DMS 273 (cell line): ENCODE measurements around the gene ATP6V0D1.
"Not testable (repeated sequence)": the region's sequence is repeated elsewhere in the genome, so short reads cannot be mapped to it uniquely, and the experiment has no call there.

ENCODE experiments used
- DNase-seq: peaks from one replicate; lab custom pipeline; 2025; ENCODE audit not compliant: unreplicated experiment; lab: John Stamatoyannopoulos, UW

ATP6V0D1 gene

GRCh38 chr16:67429799-67430503 lies 51.0 kb downstream of the ATP6V0D1 start:
- peak; percentile 35 for DNase-seq

- no peak for DNase-seq
Observed at GRCh38 chr16:67429053-67429798, 51.7 kb downstream of the ATP6V0D1 start.

- peak; percentile 92 for DNase-seq
Observed at GRCh38 chr16:67428146-67428731, 52.7 kb downstream of the ATP6V0D1 start.

GRCh38 chr16:67426950-67427349 lies 54.0 kb downstream of the ATP6V0D1 start:
- no peak for DNase-seq

- no peak for DNase-seq
Observed at GRCh38 chr16:67426022-67426421, 54.9 kb downstream of the ATP6V0D1 start.

GRCh38 chr16:67425580-67425979 lies 55.4 kb downstream of the ATP6V0D1 start:
- DNase-seq: no peak

GRCh38 chr16:67425061-67425460 lies 55.9 kb downstream of the ATP6V0D1 start:
- no peak for DNase-seq

- no peak for DNase-seq
Observed at GRCh38 chr16:67424261-67424615, 56.7 kb downstream of the ATP6V0D1 start.

- DNase-seq: peak; percentile 35
Observed at GRCh38 chr16:67423611-67424260, 57.2 kb downstream of the ATP6V0D1 start.

- no peak for DNase-seq
Observed at GRCh38 chr16:67423015-67423414, 57.9 kb downstream of the ATP6V0D1 start.

GRCh38 chr16:67421030-67421429 lies 59.9 kb downstream of the ATP6V0D1 start:
- DNase-seq: no peak

GRCh38 chr16:67419931-67420330 lies 61.0 kb downstream of the ATP6V0D1 start:
- peak; percentile 32 for DNase-seq

- no peak for DNase-seq
Observed at GRCh38 chr16:67419502-67419901, 61.5 kb downstream of the ATP6V0D1 start.

GRCh38 chr16:67417333-67418061 lies 63.5 kb downstream of the ATP6V0D1 start:
- DNase-seq: no peak

GRCh38 chr16:67415872-67416793 lies 64.8 kb downstream of the ATP6V0D1 start, which contains the start of gene ZDHHC1:
Gene ZDHHC1 (minus strand): TSS chr16:67416477. CDS start chr16:67407775, 8,702 bp downstream.
- DNase-seq: peak; percentile 87

- not testable (repeated sequence) for DNase-seq
Observed at GRCh38 chr16:67415421-67415820, 65.5 kb downstream of the ATP6V0D1 start.

GRCh38 chr16:67413978-67414911 lies 66.7 kb downstream of the ATP6V0D1 start:
- DNase-seq: no peak

GRCh38 chr16:67412294-67412693 lies 68.7 kb downstream of the ATP6V0D1 start:
- DNase-seq: no peak

GRCh38 chr16:67411339-67411738 lies 69.6 kb downstream of the ATP6V0D1 start:
- DNase-seq: no peak
